HepG2 (cell line): ENCODE data around the gene UACA. TPM values are rescaled to one million over a fixed set of nuclear protein-coding genes. Genes with fewer than 3 reads are reported as not detected.
A peak's percentile ranks its signal among the peaks of the same experiment; 100 is the strongest.

Experiments used
- AGO1 ChIP-seq: fragments of 200-400 bp; formaldehyde crosslinking; IDR thresholded peaks from 2 replicates; pipeline ENCODE4 v1.6.1; 2017; ENCODE audit warnings: mild to moderate bottlenecking, low read depth, low read length, moderate library complexity; ENCODE audit not compliant: poor library complexity, severe bottlenecking
- ETV6 ChIP-seq: sonication (generic); formaldehyde crosslinking; conservative IDR thresholded peaks from 2 replicates; pipeline ENCODE4 v1.4.0; 2020; ENCODE audit warnings: missing genetic modification reagents
- GTF3A ChIP-seq: sonication (generic); formaldehyde crosslinking; conservative IDR thresholded peaks from 2 replicates; pipeline ENCODE4 v1.4.0; 2020; ENCODE audit warnings: mild to moderate bottlenecking, missing genetic modification reagents
- KDM6A ChIP-seq: IDR thresholded peaks from 2 replicates; pipeline ENCODE4 v1.6.1; 2016; ENCODE audit warnings: low read depth
- KLF11 ChIP-seq: IDR thresholded peaks from 2 replicates; pipeline ENCODE4 v1.6.1; 2016; ENCODE audit warnings: missing compliant biosample characterization
- MXD4 ChIP-seq: IDR thresholded peaks from 2 replicates; pipeline ENCODE4 v1.6.1; 2016; ENCODE audit warnings: mild to moderate bottlenecking, missing biosample characterization, missing genetic modification reagents
- PPARG ChIP-seq: conservative IDR thresholded peaks from 2 replicates; pipeline ENCODE4 v1.6.1; 2016; ENCODE audit warnings: missing biosample characterization, missing genetic modification reagents
- ZBTB42 ChIP-seq: sonication (generic); formaldehyde crosslinking; IDR thresholded peaks from 2 replicates; pipeline ENCODE4 v1.5.0; 2020; ENCODE audit warnings: mild to moderate bottlenecking, missing genetic modification reagents
- ZFP1 ChIP-seq: IDR thresholded peaks from 2 replicates; pipeline ENCODE4 v1.6.1; 2016
- ZNF879 ChIP-seq: sonication (generic); formaldehyde crosslinking; IDR thresholded peaks from 2 replicates; pipeline ENCODE4 v1.8.1; 2023; ENCODE audit warnings: missing genetic modification reagents
- polyA plus RNA-seq, 8 experiments: library from polyadenylated mRNA; depleted of rRNA in 3 of 8; stranded (reverse) in 7 of 8; unstranded in 1 of 8; fragments of >200 nt; fragmentation: Illumina TruSeq in 4 of 8; extraction: Trizol in 4 of 8; gene quantifications; 2 replicates each; pipeline versions ENCODE4 v1.2.1 to v1.2.3, GENCODE V29; 2011 to 2016; ENCODE audit warnings: low read depth in 4 of 8, missing spikeins in 1 of 8, mixed read lengths in 1 of 8; ENCODE audit not compliant: insufficient read depth in 1 of 8
- total RNA-seq, 5 experiments: library from RNA; depleted of rRNA; stranded (reverse); fragments of >200 nt; fragmentation: Illumina TruSeq; extraction: Trizol; gene quantifications; 2 replicates each; pipeline ENCODE4 v1.2.3, GENCODE V29; 2016; ENCODE audit warnings: low read depth in 1 of 5
- TF ChIP-seq, protein P1 (sequence below), 2 experiments: sonication (generic) in 1 of 2; formaldehyde crosslinking in 1 of 2; IDR thresholded peaks; 2 replicates each; pipeline versions ENCODE4 v1.4.0 to v1.6.1; 2016 to 2020; ENCODE audit warnings: borderline replicate concordance in 1 of 2, low read depth in 1 of 2, mild to moderate bottlenecking in 1 of 2, missing genetic modification reagents in 1 of 2
- TF ChIP-seq, protein P2 (sequence below): sonication (generic); formaldehyde crosslinking; IDR thresholded peaks from 2 replicates; pipeline ENCODE4 v1.8.0; 2022; ENCODE audit warnings: mild to moderate bottlenecking, missing genetic modification reagents, borderline replicate concordance
- TF ChIP-seq, protein P3 (sequence below): sonication (generic); formaldehyde crosslinking; IDR thresholded peaks from 2 replicates; pipeline ENCODE4 v1.5.0; 2020; ENCODE audit warnings: missing genetic modification reagents
- TF ChIP-seq, protein P4 (sequence below): sonication (generic); formaldehyde crosslinking; IDR thresholded peaks from 2 replicates; pipeline ENCODE4 v1.5.0; 2020; ENCODE audit warnings: missing genetic modification reagents

Gene UACA
- total and polyA plus RNA-seq, 2 of the 13 experiments (the other 11 are each of a cell fraction or from before 2014, with no cell fraction given): 17.8 to 39.2 TPM

DNA sequence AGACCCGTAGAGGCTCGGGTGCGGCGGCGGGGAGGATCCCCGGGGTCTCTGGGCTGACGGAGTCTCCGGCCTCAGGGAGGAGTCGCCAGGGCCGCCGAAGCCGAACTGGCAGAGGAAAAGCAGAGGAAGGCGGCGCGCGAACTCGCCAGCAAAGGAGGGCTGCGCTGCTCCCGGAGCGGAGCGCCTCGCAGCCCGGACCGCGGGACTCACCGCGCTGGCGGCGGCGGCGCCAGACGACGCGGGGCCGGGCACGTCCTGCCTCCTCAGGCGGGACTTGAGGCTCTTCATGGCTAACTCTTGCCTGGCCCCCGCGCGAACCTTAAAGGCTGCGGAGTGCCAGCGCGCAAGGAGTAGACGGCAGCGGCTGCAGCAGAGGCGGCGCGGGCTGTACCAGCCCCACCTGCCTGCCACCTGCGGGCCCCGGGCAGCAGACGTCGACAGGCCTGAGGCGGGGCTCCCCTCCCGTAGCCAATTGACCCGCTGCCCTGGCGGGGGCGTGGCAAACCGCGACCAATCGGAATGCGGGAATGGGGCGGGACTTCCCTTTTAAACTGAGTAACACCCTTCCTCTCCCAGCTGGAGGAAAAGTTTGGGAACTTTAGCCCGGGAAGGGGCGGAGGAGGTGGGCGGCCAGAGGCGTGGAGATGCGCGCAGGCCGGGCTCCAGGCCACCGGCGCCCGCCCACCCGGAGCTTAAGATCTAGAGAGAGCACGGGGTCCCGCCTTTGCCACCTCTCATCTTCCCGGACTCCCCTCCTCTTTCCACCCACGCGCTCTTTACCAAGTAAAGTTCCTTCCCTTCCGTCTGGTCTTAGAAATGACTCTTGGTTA lies at the start of gene UACA (continued):
- TF ChIP-seq, protein P1, sequence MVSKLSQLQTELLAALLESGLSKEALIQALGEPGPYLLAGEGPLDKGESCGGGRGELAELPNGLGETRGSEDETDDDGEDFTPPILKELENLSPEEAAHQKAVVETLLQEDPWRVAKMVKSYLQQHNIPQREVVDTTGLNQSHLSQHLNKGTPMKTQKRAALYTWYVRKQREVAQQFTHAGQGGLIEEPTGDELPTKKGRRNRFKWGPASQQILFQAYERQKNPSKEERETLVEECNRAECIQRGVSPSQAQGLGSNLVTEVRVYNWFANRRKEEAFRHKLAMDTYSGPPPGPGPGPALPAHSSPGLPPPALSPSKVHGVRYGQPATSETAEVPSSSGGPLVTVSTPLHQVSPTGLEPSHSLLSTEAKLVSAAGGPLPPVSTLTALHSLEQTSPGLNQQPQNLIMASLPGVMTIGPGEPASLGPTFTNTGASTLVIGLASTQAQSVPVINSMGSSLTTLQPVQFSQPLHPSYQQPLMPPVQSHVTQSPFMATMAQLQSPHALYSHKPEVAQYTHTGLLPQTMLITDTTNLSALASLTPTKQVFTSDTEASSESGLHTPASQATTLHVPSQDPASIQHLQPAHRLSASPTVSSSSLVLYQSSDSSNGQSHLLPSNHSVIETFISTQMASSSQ (IDR thresholded peaks at IDR 0.05; ENCODE audit: low read depth): no peak
- TF ChIP-seq, protein P1 (CRISPR knock-in tag; IDR thresholded peaks at IDR 0.05; ENCODE audit: borderline replicate concordance): no peak
- TF ChIP-seq PPARG (CRISPR knock-in tag): no peak
- TF ChIP-seq, protein P2, sequence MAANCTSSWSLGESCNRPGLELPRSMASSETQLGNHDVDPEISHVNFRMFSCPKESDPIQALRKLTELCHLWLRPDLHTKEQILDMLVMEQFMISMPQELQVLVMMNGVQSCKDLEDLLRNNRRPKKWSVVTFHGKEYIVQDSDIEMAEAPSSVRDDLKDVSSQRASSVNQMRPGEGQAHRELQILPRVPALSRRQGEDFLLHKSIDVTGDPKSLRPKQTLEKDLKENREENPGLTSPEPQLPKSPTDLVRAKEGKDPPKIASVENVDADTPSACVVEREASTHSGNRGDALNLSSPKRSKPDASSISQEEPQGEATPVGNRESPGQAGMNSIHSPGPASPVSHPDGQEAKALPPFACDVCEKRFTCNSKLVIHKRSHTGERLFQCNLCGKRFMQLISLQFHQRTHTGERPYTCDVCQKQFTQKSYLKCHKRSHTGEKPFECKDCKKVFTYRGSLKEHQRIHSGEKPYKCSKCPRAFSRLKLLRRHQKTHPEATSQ (CRISPR knock-in tag): no peak
- TF ChIP-seq ZNF879 (CRISPR knock-in tag): no peak; the same call in 1 of the 2 replicates
- TF ChIP-seq ETV6 (CRISPR knock-in tag): no peak
- peak; percentile 55; the same call in 1 of the 2 replicates for TF ChIP-seq KLF11
- TF ChIP-seq ZBTB42 (CRISPR knock-in tag): no peak
- TF ChIP-seq, protein P3, sequence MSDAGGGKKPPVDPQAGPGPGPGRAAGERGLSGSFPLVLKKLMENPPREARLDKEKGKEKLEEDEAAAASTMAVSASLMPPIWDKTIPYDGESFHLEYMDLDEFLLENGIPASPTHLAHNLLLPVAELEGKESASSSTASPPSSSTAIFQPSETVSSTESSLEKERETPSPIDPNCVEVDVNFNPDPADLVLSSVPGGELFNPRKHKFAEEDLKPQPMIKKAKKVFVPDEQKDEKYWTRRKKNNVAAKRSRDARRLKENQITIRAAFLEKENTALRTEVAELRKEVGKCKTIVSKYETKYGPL (CRISPR knock-in tag): no peak
- no peak for TF ChIP-seq ZFP1 (CRISPR knock-in tag)
- peak; percentile 58; the same call in 1 of the 2 replicates for TF ChIP-seq MXD4 (CRISPR knock-in tag)
- TF ChIP-seq KDM6A (CRISPR knock-in tag): no peak
- TF ChIP-seq GTF3A: no peak
- no peak for TF ChIP-seq AGO1
- TF ChIP-seq, protein P4, sequence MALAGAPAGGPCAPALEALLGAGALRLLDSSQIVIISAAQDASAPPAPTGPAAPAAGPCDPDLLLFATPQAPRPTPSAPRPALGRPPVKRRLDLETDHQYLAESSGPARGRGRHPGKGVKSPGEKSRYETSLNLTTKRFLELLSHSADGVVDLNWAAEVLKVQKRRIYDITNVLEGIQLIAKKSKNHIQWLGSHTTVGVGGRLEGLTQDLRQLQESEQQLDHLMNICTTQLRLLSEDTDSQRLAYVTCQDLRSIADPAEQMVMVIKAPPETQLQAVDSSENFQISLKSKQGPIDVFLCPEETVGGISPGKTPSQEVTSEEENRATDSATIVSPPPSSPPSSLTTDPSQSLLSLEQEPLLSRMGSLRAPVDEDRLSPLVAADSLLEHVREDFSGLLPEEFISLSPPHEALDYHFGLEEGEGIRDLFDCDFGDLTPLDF (CRISPR knock-in tag): peak; percentile 58; the same call in 1 of the 2 replicates
